GM12892 (cell line): ENCODE data around the gene NCAPG2.

Source experiments
- DNase-seq: peaks from one replicate; pipeline ENCODE4 v3.0.0; 2011; ENCODE audit not compliant: insufficient read length
- FAIRE-seq: peaks from 2 replicates; lab custom pipeline; 2011; peaks lifted over from hg19 to GRCh38; lab: Jason Lieb, UNC
- POLR2A ChIP-seq: IDR thresholded peaks from 2 replicates; pipeline ENCODE4 v1.6.1; 2011; ENCODE audit warnings: low read depth, low read length, control low read depth
- POLR2AphosphoS5 ChIP-seq: IDR thresholded peaks from 2 replicates; pipeline ENCODE4 v1.6.1; 2011; ENCODE audit warnings: low read depth, low read length, control low read depth
- TAF1 ChIP-seq: IDR thresholded peaks from 2 replicates; pipeline ENCODE4 v1.6.1; 2011; ENCODE audit warnings: low read depth, mild to moderate bottlenecking, control low read depth, low read length, borderline replicate concordance

Gene NCAPG2

GRCh38 chr7:158596309-158596708 is 108.3 kb downstream of the NCAPG2 start:
- FAIRE-seq, result no peak
- no peak for TF ChIP-seq TAF1
- no peak for TF ChIP-seq POLR2AphosphoS5
- TF ChIP-seq POLR2A, result no peak
- DNase-seq, result no peak

- FAIRE-seq (peak; percentile 100), DNase-seq (no peak)
- no peak for TF ChIP-seq POLR2AphosphoS5
These were observed 109.5 kb downstream of the NCAPG2 start for GRCh38 chr7:158595068-158595467.

GRCh38 chr7:158592541-158592940 is 112.1 kb downstream of the NCAPG2 start:
- TF ChIP-seq POLR2A (no peak), POLR2AphosphoS5 (no peak), TAF1 (no peak)
- no peak for DNase-seq
- FAIRE-seq, result no peak

- FAIRE-seq (no peak), DNase-seq (no peak)
- TF ChIP-seq POLR2A (no peak), TAF1 (no peak)
These were observed 112.7 kb downstream of the NCAPG2 start for GRCh38 chr7:158591944-158592343.

- DNase-seq, result no peak
- FAIRE-seq, result no peak
- TF ChIP-seq POLR2A, result no peak
- no peak for TF ChIP-seq POLR2AphosphoS5
- TF ChIP-seq TAF1, result no peak
These were observed 114.4 kb downstream of the NCAPG2 start for GRCh38 chr7:158590181-158590530.

GRCh38 chr7:158589653-158590052 is 115.0 kb downstream of the NCAPG2 start:
- FAIRE-seq (no peak), DNase-seq (no peak)

GRCh38 chr7:158588878-158589442 is 115.6 kb downstream of the NCAPG2 start:
- no peak for TF ChIP-seq POLR2A
- no peak for TF ChIP-seq POLR2AphosphoS5
- no peak for TF ChIP-seq TAF1
- FAIRE-seq (no peak), DNase-seq (no peak)

More at GRCh38 chr7:158589653-158590052, 115.0 kb downstream of the NCAPG2 start:
- TF ChIP-seq TAF1, result no peak

GRCh38 chr7:158588085-158588877 is 116.3 kb downstream of the NCAPG2 start:
- FAIRE-seq (no peak), DNase-seq (no peak)
- no peak for TF ChIP-seq TAF1
- no peak for TF ChIP-seq POLR2AphosphoS5
- TF ChIP-seq POLR2A, result no peak

GRCh38 chr7:158587162-158588084 is 117.2 kb downstream of the NCAPG2 start, which contains the start of gene PTPRN2:
TSS of gene PTPRN2 (minus strand) at chr7:158587823.
- DNase-seq (peak; percentile 48), FAIRE-seq (no peak)
- no peak for TF ChIP-seq POLR2AphosphoS5
- no peak for TF ChIP-seq POLR2A
- no peak for TF ChIP-seq TAF1

GRCh38 chr7:158586499-158587161 is 118.0 kb downstream of the NCAPG2 start:
- no peak for TF ChIP-seq POLR2A
- no peak for TF ChIP-seq POLR2AphosphoS5
- TF ChIP-seq TAF1, result no peak
- DNase-seq (no peak), FAIRE-seq (no peak)
